BE2C (cell line): Measurements from ENCODE around the gene HAO2.

ENCODE experiments used
- DNase-seq: peaks from one replicate; pipeline ENCODE4 v3.0.0-alpha.2; 2020
- H3K27me3 ChIP-seq: fragments of 250-450 bp; sonication (Bioruptor Pico); 2 replicates; pipeline ENCODE4 v1.5.1; 2020; ENCODE audit warnings: mild to moderate bottlenecking
- H3K36me3 ChIP-seq: fragments of 250-450 bp; sonication (Bioruptor Pico); 2 replicates; pipeline ENCODE4 v1.5.1; 2020; ENCODE audit warnings: mild to moderate bottlenecking
- H3K4me1 ChIP-seq: fragments of 250-450 bp; sonication (Bioruptor Pico); 2 replicates; pipeline ENCODE4 v1.5.1; 2020
- H3K4me3 ChIP-seq: 2 replicates; pipeline ENCODE4 v1.5.1; 2011; ENCODE audit warnings: low read depth, low read length
- H3K9me3 ChIP-seq: fragments of 250-450 bp; sonication (Bioruptor Pico); 2 replicates; pipeline ENCODE4 v1.5.1; 2020
- TF ChIP-seq, protein P1 (sequence below): IDR thresholded peaks from 2 replicates; pipeline ENCODE4 v1.5.1; 2012; ENCODE audit warnings: mild to moderate bottlenecking, low read depth, low read length

Gene HAO2

DNA sequence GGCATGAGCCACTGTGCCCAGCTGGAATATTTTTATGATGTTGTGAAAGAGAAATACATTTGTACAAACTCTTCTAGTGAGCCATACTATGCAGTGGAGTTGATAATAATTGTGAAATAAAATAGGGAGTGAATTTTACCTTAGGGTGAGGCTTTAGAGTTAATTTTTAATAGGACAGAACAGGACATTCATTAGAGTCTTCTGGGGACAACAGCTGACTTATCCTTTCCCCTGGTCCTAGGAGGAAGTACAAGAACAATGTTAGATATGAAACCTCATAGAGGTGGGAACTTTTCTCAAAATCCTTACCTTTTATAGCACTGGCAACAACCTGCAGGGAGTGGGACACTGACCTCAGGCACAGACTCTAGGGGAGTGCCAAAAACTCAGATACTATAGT, 21.9 kb downstream of the HAO2 start:
- no peaks in the 10 kb centered on the region for H3K36me3 ChIP-seq
- H3K4me3 ChIP-seq, result no peak overlapping the region
- TF ChIP-seq, protein P1, sequence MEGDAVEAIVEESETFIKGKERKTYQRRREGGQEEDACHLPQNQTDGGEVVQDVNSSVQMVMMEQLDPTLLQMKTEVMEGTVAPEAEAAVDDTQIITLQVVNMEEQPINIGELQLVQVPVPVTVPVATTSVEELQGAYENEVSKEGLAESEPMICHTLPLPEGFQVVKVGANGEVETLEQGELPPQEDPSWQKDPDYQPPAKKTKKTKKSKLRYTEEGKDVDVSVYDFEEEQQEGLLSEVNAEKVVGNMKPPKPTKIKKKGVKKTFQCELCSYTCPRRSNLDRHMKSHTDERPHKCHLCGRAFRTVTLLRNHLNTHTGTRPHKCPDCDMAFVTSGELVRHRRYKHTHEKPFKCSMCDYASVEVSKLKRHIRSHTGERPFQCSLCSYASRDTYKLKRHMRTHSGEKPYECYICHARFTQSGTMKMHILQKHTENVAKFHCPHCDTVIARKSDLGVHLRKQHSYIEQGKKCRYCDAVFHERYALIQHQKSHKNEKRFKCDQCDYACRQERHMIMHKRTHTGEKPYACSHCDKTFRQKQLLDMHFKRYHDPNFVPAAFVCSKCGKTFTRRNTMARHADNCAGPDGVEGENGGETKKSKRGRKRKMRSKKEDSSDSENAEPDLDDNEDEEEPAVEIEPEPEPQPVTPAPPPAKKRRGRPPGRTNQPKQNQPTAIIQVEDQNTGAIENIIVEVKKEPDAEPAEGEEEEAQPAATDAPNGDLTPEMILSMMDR, result no peak
- H3K27me3 ChIP-seq, result no peaks in the 10 kb centered on the region
- H3K4me1 ChIP-seq, result no peaks in the 10 kb centered on the region
- no peaks in the 10 kb centered on the region for H3K9me3 ChIP-seq
- no peak for DNase-seq

DNA sequence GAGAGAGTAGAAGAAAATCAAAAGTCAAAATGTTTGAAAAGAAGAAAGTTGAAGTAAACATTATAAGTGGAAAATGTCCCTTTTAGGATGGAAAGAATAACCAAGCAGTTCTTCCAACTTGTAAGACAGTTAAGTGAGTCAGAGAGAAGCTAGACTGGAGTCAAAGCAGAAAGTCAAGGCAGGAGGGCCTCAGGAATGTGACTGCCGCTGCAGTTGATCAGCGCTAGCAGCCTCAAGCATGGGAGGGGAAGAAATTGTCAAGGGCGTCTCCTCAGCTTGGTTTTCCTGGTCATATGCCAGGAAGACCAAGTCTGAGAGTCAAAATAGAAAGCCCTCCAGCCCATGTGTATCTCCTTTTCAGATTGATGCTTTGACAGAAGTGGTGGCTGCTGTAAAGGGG, 23.2 kb downstream of the HAO2 start:
- DNase-seq, result no peak
- no peaks in the 10 kb centered on the region for H3K9me3 ChIP-seq
- H3K4me1 ChIP-seq, result no peaks in the 10 kb centered on the region
- no peak overlapping the region for H3K4me3 ChIP-seq
- TF ChIP-seq, protein P1, result no peak
- H3K27me3 ChIP-seq, result no peaks in the 10 kb centered on the region
- no peaks in the 10 kb centered on the region for H3K36me3 ChIP-seq

DNA sequence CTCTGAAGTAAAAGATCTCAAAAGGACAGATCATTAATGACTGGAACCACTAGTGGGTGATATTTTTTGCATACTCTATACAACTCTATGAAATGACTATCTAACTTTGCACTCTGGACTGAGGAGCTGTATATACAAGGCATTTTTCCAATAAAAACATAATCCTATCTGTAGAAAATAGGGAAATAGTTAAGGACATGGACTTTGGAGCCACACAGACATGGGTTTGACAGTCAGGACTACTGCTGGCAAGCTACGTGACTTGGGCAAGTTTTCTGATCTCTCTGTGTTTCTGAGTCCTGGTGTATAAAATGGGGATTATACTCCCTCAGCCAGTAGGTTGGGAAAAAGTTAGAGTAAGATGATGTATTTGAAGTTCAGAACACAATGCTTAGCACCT, 25.5 kb downstream of the HAO2 start:
- Histone ChIP-seq H3K4me3 (no peak overlapping the region), H3K9me3 (no peaks in the 10 kb centered on the region), H3K36me3 (no peaks in the 10 kb centered on the region)

DNA sequence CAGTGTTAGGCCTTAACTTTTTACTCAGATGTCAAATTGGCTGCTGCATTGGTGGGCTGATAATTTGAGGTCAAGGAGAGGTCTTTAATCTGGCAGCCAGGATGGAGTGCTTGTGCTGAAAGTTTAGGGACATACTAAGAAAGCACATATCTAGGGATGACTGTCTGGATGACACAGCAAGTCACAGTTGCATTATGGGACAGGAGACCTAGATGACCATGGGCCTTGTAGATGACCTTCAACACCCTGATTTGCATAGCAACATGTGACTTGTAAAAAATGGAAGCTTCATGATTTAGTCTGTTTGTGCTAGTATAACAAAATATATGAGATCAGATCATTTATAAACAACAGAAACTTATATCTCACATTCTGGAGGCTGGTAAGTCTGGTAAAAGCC, 28.4 kb downstream of the HAO2 start:
- Histone ChIP-seq H3K9me3 (no peaks in the 10 kb centered on the region), H3K4me1 (no peaks in the 10 kb centered on the region), H3K27me3 (no peaks in the 10 kb centered on the region), H3K4me3 (no peak overlapping the region), H3K36me3 (no peaks in the 10 kb centered on the region)
- DNase-seq, result no peak
- TF ChIP-seq, protein P1, result no peak

More for the DNA sequence above, 25.5 kb downstream of the HAO2 start:
- Histone ChIP-seq H3K27me3 (no peaks in the 10 kb centered on the region), H3K4me1 (no peaks in the 10 kb centered on the region)
- no peak for DNase-seq
- TF ChIP-seq, protein P1, result no peak

DNA sequence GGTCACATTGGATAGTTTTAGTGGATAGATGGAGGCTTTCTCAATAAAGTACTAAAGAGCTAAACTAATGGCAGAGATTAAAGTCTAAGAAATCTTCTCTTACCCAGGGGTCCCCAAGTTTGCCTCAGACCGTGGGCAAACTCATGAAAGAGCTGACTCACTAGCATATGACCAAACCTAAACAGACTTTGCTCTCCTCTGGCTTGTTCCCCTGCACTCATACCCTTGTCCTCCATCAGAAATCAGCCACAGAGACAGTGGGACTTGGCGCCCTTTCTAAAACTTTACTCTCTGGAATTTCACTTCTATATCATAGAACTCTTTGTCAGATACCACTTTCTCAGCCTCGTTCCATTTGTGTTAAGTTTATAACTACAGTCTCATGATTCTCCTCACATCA, 29.4 kb downstream of the HAO2 start:
- TF ChIP-seq, protein P1, result no peak
- Histone ChIP-seq H3K4me1 (no peaks in the 10 kb centered on the region), H3K36me3 (no peaks in the 10 kb centered on the region), H3K4me3 (no peak overlapping the region), H3K9me3 (no peaks in the 10 kb centered on the region), H3K27me3 (no peaks in the 10 kb centered on the region)
- DNase-seq, result no peak

DNA sequence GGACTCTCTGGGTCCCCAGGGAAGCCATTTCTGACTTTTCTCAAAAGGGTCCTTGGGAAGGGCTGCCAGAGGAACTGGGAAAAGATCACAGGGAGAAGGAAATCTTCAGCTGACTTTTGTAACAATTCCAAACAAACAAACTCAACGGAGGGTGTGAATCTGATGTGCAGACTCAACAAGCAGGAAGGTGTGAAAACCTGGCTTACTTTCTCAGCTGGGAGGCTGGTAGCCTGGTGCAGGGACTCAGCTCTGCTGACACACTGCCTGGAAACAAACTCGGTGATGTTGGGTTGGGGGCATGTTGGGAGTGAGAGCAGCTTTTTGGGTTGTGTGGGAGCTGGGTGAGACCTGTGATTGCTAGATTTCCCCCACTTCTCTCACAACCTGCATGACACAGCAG, 36.2 kb downstream of the HAO2 start:
- DNase-seq, result no peak
- no peaks in the 10 kb centered on the region for H3K27me3 ChIP-seq
- TF ChIP-seq, protein P1, result no peak

More for the DNA sequence above, 36.2 kb downstream of the HAO2 start:
- Histone ChIP-seq H3K9me3 (no peaks in the 10 kb centered on the region), H3K4me3 (no peak overlapping the region), H3K4me1 (no peaks in the 10 kb centered on the region), H3K36me3 (no peaks in the 10 kb centered on the region)
